HG03469 (cell line): ENCODE data around the gene EYS.

Experiments
- ATAC-seq: cut with Tn5 transposase; IDR thresholded peaks from one replicate; pipeline ENCODE4 v1.9.1; 2021; ENCODE audit warnings: mild to moderate bottlenecking, moderate library complexity, moderate number of reproducible peaks; ENCODE audit not compliant: unreplicated experiment

EYS gene

DNA sequence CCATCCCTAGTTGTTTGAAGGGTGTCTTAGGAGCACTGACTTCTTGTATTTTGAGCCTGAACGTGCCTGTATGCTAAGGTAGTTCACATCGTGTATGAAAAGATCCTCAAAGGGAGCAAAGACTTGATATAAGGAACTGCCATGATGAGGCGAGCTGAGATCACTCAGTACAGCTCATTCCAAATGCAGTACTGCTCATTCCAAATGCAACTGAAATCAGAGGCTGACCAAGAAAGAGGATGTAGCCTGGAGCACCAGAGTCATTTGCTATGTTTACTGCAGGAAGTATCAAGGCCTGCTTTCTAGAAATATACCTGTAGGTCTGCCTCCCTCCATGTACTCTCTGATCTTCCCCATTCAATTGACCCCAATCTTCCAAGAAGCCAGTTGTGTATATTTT is 832.2 kb downstream of the EYS start:
- no peak for ATAC-seq

- no peak for ATAC-seq
These were observed 834.4 kb downstream of the EYS start for GRCh38 chr6:64872633-64873032.

- no peak for ATAC-seq
These were observed 845.9 kb downstream of the EYS start for GRCh38 chr6:64861039-64861651.

DNA sequence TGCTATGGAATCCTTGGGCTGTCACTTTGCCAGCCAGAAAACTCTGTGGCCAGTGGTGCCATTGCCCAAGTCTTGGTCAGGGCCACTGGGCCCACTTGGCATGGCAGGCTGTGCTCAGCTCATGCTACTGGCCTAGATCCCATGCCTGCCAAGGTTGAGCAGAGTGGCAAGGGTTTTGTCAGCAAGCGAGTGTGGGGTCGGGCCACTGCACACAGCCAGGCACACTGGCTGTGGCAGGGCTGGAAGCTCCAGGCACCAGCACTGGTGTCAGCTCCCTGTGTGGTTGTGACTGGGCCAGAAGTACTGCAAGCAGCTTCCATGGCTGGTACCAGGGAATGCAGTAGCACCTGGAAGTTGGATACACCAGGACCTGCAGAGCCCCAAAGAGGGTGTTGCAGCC is 846.8 kb downstream of the EYS start:
- ATAC-seq, result no peak

DNA sequence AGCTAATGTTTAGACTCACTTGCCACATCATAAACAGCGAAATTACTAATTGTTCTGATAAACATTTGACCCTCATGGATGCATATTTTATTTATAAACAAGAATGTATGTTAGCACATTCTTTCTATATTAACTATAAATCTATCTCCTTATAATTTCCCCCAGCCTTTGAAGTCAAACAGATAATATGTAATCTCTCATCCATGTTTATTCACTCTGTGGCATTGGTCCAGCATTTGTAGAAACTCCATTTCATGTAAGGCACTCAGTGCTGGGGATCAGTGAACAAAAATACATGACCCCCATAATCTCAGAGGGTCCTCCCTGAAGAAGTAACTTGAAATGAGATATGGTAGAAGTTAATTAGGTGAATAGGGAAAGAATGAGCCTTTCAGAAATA is 856.9 kb downstream of the EYS start:
- no peak for ATAC-seq

DNA sequence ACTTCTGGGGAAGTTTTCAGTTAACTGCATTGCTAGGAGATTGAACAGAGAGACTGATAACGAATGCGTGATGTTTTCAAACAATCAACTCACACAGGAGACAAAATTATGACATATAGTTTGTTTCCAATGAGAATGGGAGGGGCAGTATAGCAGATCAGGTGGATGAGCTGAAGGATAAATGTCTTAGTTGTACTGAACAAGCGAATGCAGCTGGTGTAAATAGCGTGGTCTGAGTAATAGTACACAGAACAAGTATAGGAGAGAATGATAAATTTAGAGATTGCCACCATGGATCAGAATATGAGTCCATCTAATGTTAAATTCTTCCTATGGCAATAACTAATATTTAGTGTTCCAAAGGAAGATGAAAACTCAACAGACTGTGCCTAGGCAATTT is 858.6 kb downstream of the EYS start:
- no peak for ATAC-seq

- ATAC-seq, result no peak
These were observed 859.6 kb downstream of the EYS start for GRCh38 chr6:64847396-64847795.

- ATAC-seq, result no peak
These were observed 868.3 kb downstream of the EYS start for GRCh38 chr6:64838726-64839125.

DNA sequence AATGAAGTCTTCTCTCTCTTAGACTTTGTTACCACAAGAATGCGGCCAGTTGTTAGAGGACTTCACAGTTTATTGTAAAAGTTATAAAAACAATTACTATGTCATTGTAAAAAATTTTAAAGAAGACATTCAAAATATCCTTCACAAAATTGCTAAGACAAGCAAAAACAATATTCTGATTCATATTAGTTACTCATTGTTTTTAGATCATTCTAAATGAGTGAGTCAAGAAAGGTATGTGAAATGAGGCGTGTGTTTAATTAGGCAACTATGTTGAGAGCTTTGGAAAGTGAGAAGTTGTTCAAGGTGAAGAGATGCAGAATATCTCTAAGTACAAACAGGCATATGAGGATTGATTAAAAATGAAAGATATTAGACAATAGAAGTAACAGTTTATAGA is 875.3 kb downstream of the EYS start:
- ATAC-seq, result no peak

DNA sequence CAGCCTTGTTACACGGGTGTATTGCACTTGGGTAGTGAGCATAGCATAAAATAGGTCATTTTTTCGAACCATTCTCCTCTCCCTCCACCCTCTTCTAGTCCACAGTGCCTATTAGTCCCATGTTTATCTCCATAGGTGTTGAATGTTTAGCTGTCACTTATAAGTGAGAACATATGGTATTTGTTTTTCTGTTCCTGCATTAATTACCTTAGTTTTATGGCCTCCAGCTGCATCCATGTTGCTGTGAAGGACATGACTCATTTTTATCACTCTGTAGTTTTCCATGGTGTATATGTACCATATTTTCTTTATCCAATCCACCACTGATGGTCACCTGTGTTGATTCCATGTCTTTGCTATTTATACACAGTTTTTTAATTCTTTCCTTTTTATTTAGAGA is 889.5 kb downstream of the EYS start:
- no peak for ATAC-seq

DNA sequence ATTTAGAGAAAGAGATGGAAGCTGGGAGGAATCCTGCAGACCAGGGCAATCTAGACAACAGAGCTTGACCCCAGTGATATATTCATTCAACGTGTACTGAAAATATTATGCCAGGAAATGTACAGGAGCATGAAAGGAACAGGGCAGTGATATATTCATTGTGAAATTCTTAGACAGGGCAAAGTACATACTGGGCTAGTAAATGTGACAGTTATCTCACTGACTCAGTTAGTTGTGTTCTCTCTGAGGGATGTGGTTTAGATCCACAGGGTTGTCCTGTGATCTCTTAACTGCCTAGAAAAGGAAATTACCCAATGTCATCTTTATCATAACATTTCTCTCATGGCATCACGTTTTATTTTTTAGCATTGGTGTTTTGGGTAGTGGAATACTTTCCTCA is 891.3 kb downstream of the EYS start:
- ATAC-seq, result no peak

- ATAC-seq, result no peak
These were observed 894.9 kb downstream of the EYS start for GRCh38 chr6:64812138-64812537.

DNA sequence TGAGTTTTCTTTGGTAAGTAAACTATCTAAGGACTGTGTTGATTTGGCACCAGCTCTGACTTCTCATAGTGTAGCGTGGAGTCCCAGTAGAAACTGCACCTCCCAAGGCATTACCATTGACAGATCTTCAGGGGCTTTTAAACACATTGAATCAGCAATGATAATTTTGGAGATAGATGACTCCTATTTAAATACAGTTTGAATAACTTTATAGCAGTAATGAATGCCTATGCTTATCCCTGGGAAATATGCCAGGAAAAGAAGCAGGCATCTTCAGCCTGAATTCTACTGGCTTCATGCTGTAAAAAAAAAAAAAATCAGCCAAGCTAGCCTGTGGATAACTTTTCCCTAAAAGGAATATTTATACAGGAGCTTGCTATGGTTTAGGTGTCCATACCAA is 895.9 kb downstream of the EYS start:
- no peak for ATAC-seq

DNA sequence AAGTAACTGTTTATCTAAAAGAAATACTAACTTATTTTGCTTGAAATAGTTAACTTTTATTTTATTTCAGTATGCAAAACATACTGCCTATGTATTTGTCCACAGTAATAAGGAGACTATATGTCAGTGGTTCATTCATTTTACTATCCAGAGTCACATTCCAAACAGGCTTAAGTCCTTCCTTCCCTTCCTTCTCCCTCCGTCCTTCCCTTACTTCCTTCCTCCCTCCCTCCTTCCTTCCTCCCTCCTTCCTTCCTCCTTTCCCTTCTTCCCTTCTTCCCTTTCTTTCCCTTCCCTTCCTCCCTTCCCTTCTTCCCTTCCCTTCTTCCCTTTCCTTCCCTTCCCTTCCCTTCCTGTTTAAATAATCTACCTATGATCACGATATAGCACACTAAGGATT is 899.2 kb downstream of the EYS start:
- ATAC-seq, result no peak

DNA sequence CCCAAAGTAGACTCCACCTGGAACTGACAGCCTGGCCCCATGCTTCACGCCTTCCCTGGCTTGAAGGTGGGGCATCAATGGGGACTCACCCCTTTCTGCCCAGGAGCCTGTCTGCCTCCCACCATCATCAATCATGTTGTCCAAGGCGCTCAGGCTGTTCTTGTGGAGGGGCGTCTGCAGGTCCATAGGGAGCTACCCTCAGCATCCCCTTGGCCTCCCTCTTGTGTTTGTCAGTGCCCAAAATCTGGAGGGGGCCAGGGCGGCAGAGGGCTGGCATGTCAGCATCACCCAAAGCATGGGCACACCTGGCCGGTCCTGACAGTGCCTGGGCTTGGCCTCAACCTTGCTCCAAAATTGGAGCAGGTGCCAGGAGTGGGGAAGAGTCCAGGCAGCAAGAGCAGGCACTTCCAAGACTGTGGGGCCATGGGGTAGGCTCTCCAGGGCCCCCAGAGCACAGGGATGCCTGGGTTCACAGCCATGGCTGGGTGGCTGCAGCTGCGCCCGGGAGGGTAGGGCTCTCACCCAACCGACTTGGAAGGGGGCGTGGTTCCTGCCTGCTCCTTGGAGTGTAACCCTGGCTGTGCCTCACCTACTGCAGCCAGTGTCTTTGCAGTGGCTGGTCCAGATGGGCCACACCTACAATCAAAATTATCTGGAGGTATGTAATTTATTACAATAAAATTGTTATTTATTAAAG is 903.4 kb downstream of the EYS start:
- ATAC-seq, result no peak

DNA sequence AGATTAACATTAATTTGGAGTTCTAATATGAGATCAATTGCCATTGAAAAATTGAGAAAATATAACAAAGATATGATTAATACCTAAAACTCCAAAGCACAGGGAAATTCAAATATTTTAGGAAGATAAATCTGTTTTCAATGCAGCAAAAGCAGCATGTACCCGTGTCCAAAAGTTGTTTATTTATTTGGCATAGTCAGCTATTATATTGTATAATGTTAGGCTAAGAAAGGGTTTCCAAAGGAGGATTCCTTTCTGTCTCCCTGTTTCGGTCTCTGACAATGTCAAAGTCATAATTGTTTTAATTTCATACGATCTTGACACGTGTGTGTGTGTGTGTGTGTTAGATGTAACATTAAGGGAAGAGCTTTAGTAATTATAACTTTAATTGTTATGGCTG is 914.5 kb downstream of the EYS start:
- no peak for ATAC-seq

DNA sequence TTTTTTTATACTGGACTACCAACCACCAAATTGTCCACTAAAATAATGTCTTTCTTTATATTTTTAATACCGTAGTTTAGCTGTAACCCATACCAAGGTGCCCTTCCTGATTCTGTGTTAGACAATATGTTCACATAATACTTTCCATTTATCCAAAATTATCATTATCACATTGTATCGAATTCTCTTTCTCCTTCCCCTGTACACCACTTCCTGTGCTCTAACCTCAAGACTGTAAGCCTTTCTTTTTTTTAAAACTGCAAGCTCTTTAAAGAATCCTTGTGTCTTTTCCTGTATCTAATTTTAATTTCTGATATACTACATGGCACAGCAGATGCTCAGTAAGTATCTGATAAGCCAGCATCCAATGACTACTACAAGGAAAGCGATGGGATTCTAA is 917.5 kb downstream of the EYS start:
- no peak for ATAC-seq

DNA sequence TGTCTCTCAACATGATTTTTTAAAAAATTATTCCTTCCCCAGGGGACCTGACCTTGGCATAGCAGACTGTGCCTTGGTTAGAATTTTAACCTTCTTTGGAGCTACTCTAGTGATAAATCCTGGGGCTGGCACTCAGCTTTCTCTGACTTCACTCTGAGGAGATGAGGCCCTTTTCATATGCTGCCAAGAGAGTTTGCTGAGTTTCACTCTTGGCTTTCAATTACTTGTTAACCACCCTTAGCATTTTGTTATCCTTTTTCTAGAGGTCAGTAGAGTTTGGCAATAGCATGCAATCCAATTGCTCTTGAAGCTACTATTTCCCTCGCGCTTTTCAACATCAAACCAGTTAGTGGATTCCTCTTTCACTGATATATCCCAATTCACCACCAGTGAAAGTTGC is 920.3 kb downstream of the EYS start:
- no peak for ATAC-seq

DNA sequence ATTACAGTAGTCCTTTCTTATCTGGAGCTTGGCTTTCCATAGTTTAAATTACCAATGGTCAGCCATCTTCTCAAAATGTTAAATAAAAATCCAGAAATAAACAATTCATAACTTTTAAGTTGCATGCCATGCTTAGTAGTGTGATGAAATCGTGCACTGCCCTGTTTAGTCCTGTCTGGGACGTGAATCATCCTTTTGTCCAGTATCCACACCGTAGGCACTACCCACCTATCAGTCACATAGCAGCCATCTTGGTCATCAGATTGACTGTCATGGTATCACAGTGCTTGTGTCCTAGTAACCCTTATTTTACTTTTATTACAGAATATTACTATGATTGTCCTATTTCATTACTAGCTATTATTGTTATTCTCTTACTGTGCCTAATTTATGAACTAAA is 924.1 kb downstream of the EYS start:
- no peak for ATAC-seq

- ATAC-seq, result no peak
These were observed 928.9 kb downstream of the EYS start for GRCh38 chr6:64777941-64778785.

DNA sequence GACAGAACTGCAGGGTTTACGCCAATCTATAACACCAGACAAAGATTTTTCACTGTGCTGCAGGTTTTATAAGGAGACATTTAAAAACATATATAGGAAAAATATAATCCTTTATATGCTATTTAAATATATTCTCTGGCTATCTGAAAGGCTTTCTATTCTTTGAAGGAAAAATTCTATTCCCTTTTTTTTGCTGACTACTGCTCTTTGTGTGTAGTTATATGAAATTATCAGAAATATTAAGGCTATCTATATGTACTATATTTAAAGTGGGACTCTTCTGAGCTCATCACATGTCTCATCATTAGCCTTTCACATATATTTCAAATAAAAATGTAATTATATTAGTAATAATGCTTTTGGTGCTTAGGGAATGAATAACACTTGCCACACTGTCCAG is 930.7 kb downstream of the EYS start:
- ATAC-seq, result no peak

DNA sequence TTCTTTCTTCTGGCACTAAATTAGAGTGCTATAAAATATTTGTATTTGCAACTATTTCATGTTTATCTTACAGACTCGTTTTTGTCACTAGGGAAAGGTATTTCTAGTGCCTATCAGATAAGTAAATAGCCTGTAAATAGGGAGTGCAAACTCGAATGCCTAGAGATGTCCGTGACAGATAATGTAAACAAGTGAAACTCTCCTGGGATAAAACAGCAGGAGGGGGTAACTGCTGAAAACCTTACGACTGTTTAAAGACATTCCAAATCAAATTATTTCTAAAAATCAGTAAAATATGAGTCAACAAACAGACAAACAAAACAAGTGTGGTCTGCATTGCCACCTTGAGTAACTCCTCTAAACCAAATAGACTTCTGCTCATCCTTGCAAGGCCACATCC is 932.1 kb downstream of the EYS start:
- ATAC-seq, result no peak
